Left ventricle myocardium inferior (tissue), 1 donor: ENCODE measurements around the gene MTERF2. TPM values are rescaled to one million over a fixed set of nuclear protein-coding genes. Genes with fewer than 3 reads are reported as not detected.
A peak's percentile ranks its signal among the peaks of the same experiment; 100 is the strongest.

Experiments
- DNase-seq: peaks from one replicate; pipeline ENCODE4 v3.0.0-alpha.2; 2020
- H3K27ac ChIP-seq: fragments of 200-600 bp; replicated peaks from 2 replicates; pipeline ENCODE4 v1.8.0; 2021
- H3K27me3 ChIP-seq: fragments of 200-600 bp; 2 replicates; pipeline ENCODE4 v1.8.0; 2021; ENCODE audit warnings: low read depth
- H3K36me3 ChIP-seq: fragments of 200-600 bp; 2 replicates; pipeline ENCODE4 v1.8.0; 2021
- H3K4me1 ChIP-seq: fragments of 200-600 bp; 2 replicates; pipeline ENCODE4 v1.8.0; 2021
- H3K4me3 ChIP-seq: fragments of 200-600 bp; 2 replicates; pipeline ENCODE4 v1.8.0; 2021; ENCODE audit warnings: mild to moderate bottlenecking, moderate library complexity
- H3K9me3 ChIP-seq: fragments of 200-600 bp; replicated peaks from 2 replicates; pipeline ENCODE4 v1.8.0; 2021
- CTCF ChIP-seq: fragments of 200-600 bp; IDR thresholded peaks from 2 replicates; pipeline ENCODE4 v1.8.0; 2021; ENCODE audit warnings: antibody characterized with exemption, mild to moderate bottlenecking, borderline replicate concordance
- intact Hi-C: fragments of 100-400 bp; cut with micrococcal nuclease; formaldehyde crosslinking; loops from one replicate; pipeline ENCODE4 v1.11.0; 2022
- total RNA-seq: library from RNA; stranded (reverse); fragmentation: NEBNext Ultra II Directional; extraction: Animal tissue kit (Norgen Biotek cat#: 25700); gene quantifications from one replicate; pipeline ENCODE4 v1.2.1, GENCODE V29; 2021
- donor health status: DM: no; HTN: yes; CAD: no; lungs with severe emphysema.

Gene MTERF2
- total RNA-seq, 1 donor from 2014 or later, result 35.6 TPM

- H3K4me1 ChIP-seq, result peaks cover 56% of the 10 kb centered on the region
- no peaks in the 10 kb centered on the region for H3K27me3 ChIP-seq
- H3K27ac ChIP-seq, result no peak overlapping the region
- no peak overlapping the region for H3K4me3 ChIP-seq
- intact Hi-C loops, result no loop called here
- TF ChIP-seq CTCF, result no peak
- no peak for DNase-seq
- peaks cover 33% of the 10 kb centered on the region for H3K36me3 ChIP-seq
- H3K9me3 ChIP-seq, result no peaks in the 10 kb centered on the region
Observed at GRCh38 chr12:106973545-106973944, 13.4 kb downstream of the MTERF2 start.

- H3K9me3 ChIP-seq, result no peaks in the 10 kb centered on the region
- H3K4me1 ChIP-seq, result peaks cover 31% of the 10 kb centered on the region
- no peaks in the 10 kb centered on the region for H3K27me3 ChIP-seq
- intact Hi-C loops, result no loop called here
- peaks cover 54% of the 10 kb centered on the region for H3K36me3 ChIP-seq
- DNase-seq, result no peak
- H3K27ac ChIP-seq, result no peak overlapping the region
- no peak for TF ChIP-seq CTCF
- no peak overlapping the region for H3K4me3 ChIP-seq
Observed at GRCh38 chr12:106971065-106971464, 15.9 kb downstream of the MTERF2 start.

- intact Hi-C loops, result no loop called here
- no peak overlapping the region for H3K4me3 ChIP-seq
- peaks cover 52% of the 10 kb centered on the region for H3K4me1 ChIP-seq
- no peaks in the 10 kb centered on the region for H3K27me3 ChIP-seq
- peaks cover 43% of the 10 kb centered on the region for H3K36me3 ChIP-seq
- no peak overlapping the region for H3K27ac ChIP-seq
- no peaks in the 10 kb centered on the region for H3K9me3 ChIP-seq
- no peak for TF ChIP-seq CTCF
- no peak for DNase-seq
Observed at GRCh38 chr12:106964526-106964925, 22.4 kb downstream of the MTERF2 start.

- Histone ChIP-seq H3K27ac (no peak overlapping the region), H3K9me3 (no peaks in the 10 kb centered on the region), H3K27me3 (no peaks in the 10 kb centered on the region), H3K4me1 (peaks cover 75% of the 10 kb centered on the region), H3K4me3 (no peak overlapping the region), H3K36me3 (peaks cover 22% of the 10 kb centered on the region)
- intact Hi-C loops, result no loop called here
- no peak for TF ChIP-seq CTCF
- DNase-seq, result no peak
Observed at GRCh38 chr12:106962286-106962685, 24.7 kb downstream of the MTERF2 start.

- DNase-seq, result no peak
- H3K27me3 ChIP-seq, result no peaks in the 10 kb centered on the region
- H3K4me1 ChIP-seq, result peaks cover 91% of the 10 kb centered on the region
- no peaks in the 10 kb centered on the region for H3K9me3 ChIP-seq
- intact Hi-C loops, result no loop called here
- TF ChIP-seq CTCF, result no peak
- H3K27ac ChIP-seq, result no peak overlapping the region
- no peak overlapping the region for H3K4me3 ChIP-seq
- H3K36me3 ChIP-seq, result peaks cover 11% of the 10 kb centered on the region
Observed at GRCh38 chr12:106960443-106960842, 26.5 kb downstream of the MTERF2 start.

- no peaks in the 10 kb centered on the region for H3K36me3 ChIP-seq
- H3K4me3 ChIP-seq, result peak overlapping the region; percentile 95
- H3K27me3 ChIP-seq, result no peaks in the 10 kb centered on the region
- no peak for TF ChIP-seq CTCF
- H3K27ac ChIP-seq, result peak overlapping the region; percentile 13
- no peaks in the 10 kb centered on the region for H3K9me3 ChIP-seq
- DNase-seq, result no peak
- H3K4me1 ChIP-seq, result peaks cover 85% of the 10 kb centered on the region
- intact Hi-C loops, result no loop called here
Observed at GRCh38 chr12:106957583-106957982, 29.4 kb downstream of the MTERF2 start.
